ENCODE measurements around the gene CATSPERB.
"Not testable (repeated sequence)": the region's sequence is repeated elsewhere in the genome, so short reads cannot be mapped to it uniquely, and the experiment has no call there.

Gene CATSPERB

DNA sequence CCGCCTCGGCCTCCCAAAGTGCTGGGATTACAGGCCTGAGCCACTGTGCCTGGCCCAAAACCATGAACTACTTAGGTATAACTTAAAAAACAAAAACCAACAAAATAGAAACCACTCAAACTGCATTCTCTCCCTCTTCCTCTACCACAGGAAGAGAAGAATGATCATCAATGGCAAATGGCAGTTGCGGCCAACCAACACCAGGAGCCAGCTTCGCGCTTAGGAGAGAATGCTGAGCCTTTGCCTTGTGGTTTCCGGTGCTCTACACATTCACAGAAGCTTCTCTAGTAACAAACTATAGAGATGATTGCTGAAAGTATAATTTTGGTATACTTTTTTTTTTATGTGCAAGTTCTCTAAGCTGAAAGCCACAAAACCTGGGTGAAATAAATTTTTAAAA is 17.1 kb downstream of the CATSPERB start:
- Histone ChIP-seq H3K4me1 (ENCODE audit: control insufficient read depth, insufficient read depth, low read length) (no peaks in the 10 kb centered on the region), H3K27ac (ENCODE audit: insufficient read depth, low read depth, low read length, poor library complexity, severe bottlenecking) (no peak overlapping the region), H3K9me3 (ENCODE audit: control insufficient read depth, low read length) (no peaks in the 10 kb centered on the region), H3K36me3 (ENCODE audit: control insufficient read depth, insufficient read depth, low read length) (no peaks in the 10 kb centered on the region), H3K4me3 (ENCODE audit: insufficient read depth, low read depth, low read length) (no peak overlapping the region), H3K27me3 (ENCODE audit: control insufficient read depth, insufficient read depth, low read length, poor library complexity, severe bottlenecking) (no peaks in the 10 kb centered on the region)
- WGBS, 2 experiments = 69% methylated on average over 6 of the region's 6 CpGs

DNA sequence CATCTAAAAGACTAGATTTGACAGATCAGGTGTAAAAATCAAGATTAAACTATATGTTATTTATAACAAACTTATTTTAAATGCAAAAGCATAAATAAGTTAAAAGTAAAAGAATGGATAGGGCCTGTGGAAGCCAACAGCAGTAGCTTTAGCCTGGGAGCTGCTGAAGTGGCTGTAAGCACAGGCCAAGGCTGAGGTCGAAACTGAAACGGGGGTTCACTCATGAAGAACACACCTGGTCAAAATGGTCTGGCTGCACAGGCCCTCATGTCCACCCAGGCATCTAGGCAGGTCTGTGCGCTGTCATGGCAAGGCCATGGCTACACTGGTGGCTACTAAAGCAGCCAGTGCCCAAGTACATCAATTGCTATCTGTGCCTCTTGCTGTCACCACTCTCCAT is 23.1 kb downstream of the CATSPERB start:
- H3K9me3 ChIP-seq (ENCODE audit: control insufficient read depth, low read length) = no peaks in the 10 kb centered on the region
- H3K36me3 ChIP-seq (ENCODE audit: control insufficient read depth, insufficient read depth, low read length) = no peaks in the 10 kb centered on the region
- no peaks in the 10 kb centered on the region for H3K4me1 ChIP-seq (ENCODE audit: control insufficient read depth, insufficient read depth, low read length)
- 95 to 96% methylated on average over 3 of the region's 3 CpGs for WGBS, 2 experiments
- no peaks in the 10 kb centered on the region for H3K27me3 ChIP-seq (ENCODE audit: control insufficient read depth, insufficient read depth, low read length, poor library complexity, severe bottlenecking)
- H3K4me3 ChIP-seq (ENCODE audit: insufficient read depth, low read depth, low read length) = no peak overlapping the region
- no peak overlapping the region for H3K27ac ChIP-seq (ENCODE audit: insufficient read depth, low read depth, low read length, poor library complexity, severe bottlenecking)

GRCh38 chr14:91706996-91707395 is 24.9 kb downstream of the CATSPERB start:
- H3K4me1 ChIP-seq (ENCODE audit: control insufficient read depth, insufficient read depth, low read length) = no peaks in the 10 kb centered on the region
- H3K36me3 ChIP-seq (ENCODE audit: control insufficient read depth, insufficient read depth, low read length) = no peaks in the 10 kb centered on the region
- no peak overlapping the region for H3K4me3 ChIP-seq (ENCODE audit: insufficient read depth, low read depth, low read length)

GRCh38 chr14:91694643-91695042 is 37.2 kb downstream of the CATSPERB start:
- no peaks in the 10 kb centered on the region for H3K4me1 ChIP-seq (ENCODE audit: control insufficient read depth, insufficient read depth, low read length)
- WGBS, 2 experiments = 86 to 92% methylated on average over 2 of the region's 2 CpGs
- H3K27me3 ChIP-seq (ENCODE audit: control insufficient read depth, insufficient read depth, low read length, poor library complexity, severe bottlenecking) = no peaks in the 10 kb centered on the region

More at GRCh38 chr14:91706996-91707395, 24.9 kb downstream of the CATSPERB start:
- H3K9me3 ChIP-seq (ENCODE audit: control insufficient read depth, low read length) = no peaks in the 10 kb centered on the region
- H3K27ac ChIP-seq (ENCODE audit: insufficient read depth, low read depth, low read length, poor library complexity, severe bottlenecking) = no peak overlapping the region
- no peaks in the 10 kb centered on the region for H3K27me3 ChIP-seq (ENCODE audit: control insufficient read depth, insufficient read depth, low read length, poor library complexity, severe bottlenecking)

DNA sequence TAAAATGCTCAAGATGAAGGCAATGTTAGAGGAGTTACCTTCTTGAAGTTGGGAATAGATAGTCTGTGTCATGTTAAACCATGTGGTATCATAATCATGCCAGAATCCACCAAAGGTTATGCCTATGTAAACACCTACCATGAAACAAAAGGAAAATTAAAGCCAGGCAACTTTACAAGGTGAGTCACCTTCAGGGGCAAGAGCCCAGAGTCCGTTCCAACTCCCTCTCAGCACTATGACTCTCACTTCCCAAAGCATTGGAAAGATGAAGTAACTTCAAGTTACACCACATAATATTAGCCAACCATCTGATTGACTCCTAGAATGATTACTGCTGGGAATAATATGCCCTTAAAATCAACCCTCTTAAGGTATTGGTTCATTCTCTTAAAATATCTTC is 38.5 kb downstream of the CATSPERB start:
- Histone ChIP-seq H3K4me3 (ENCODE audit: insufficient read depth, low read depth, low read length) (no peak overlapping the region), H3K9me3 (ENCODE audit: control insufficient read depth, low read length) (no peaks in the 10 kb centered on the region), H3K27ac (ENCODE audit: insufficient read depth, low read depth, low read length, poor library complexity, severe bottlenecking) (no peak overlapping the region), H3K36me3 (ENCODE audit: control insufficient read depth, insufficient read depth, low read length) (no peaks in the 10 kb centered on the region), H3K4me1 (ENCODE audit: control insufficient read depth, insufficient read depth, low read length) (no peaks in the 10 kb centered on the region), H3K27me3 (ENCODE audit: control insufficient read depth, insufficient read depth, low read length, poor library complexity, severe bottlenecking) (no peaks in the 10 kb centered on the region)
- 86 to 88% methylated on average over 1 of the region's 1 CpG for WGBS, 2 experiments

More at GRCh38 chr14:91694643-91695042, 37.2 kb downstream of the CATSPERB start:
- Histone ChIP-seq H3K36me3 (ENCODE audit: control insufficient read depth, insufficient read depth, low read length) (no peaks in the 10 kb centered on the region), H3K9me3 (ENCODE audit: control insufficient read depth, low read length) (no peaks in the 10 kb centered on the region), H3K4me3 (ENCODE audit: insufficient read depth, low read depth, low read length) (no peak overlapping the region), H3K27ac (ENCODE audit: insufficient read depth, low read depth, low read length, poor library complexity, severe bottlenecking) (no peak overlapping the region)

DNA sequence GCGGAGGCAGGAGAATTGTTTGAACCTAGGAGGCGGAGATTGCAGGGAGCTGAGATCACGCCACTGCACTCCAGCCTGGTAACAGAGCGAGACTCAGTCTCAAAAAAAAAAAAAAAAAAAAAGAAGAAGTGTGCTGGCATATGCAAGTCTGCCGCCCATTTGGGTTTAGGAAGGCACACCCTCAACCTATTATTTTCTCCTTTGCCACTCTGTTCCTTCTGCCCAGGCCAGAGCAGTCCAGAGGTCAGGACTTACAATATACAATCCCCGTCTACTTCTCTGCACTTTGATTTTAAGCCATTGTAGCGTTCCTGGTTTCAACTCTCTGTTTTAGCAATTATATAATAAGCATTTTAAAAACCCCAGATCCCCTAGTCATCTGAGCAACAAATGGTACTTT is 39.8 kb downstream of the CATSPERB start:
- 93 to 94% methylated on average over 7 of the region's 7 CpGs for WGBS, 2 experiments
- Histone ChIP-seq H3K4me3 (ENCODE audit: insufficient read depth, low read depth, low read length) (no peak overlapping the region), H3K27ac (ENCODE audit: insufficient read depth, low read depth, low read length, poor library complexity, severe bottlenecking) (no peak overlapping the region), H3K36me3 (ENCODE audit: control insufficient read depth, insufficient read depth, low read length) (no peaks in the 10 kb centered on the region), H3K27me3 (ENCODE audit: control insufficient read depth, insufficient read depth, low read length, poor library complexity, severe bottlenecking) (no peaks in the 10 kb centered on the region), H3K4me1 (ENCODE audit: control insufficient read depth, insufficient read depth, low read length) (no peaks in the 10 kb centered on the region), H3K9me3 (ENCODE audit: control insufficient read depth, low read length) (no peaks in the 10 kb centered on the region)

- H3K36me3 ChIP-seq (ENCODE audit: control insufficient read depth, insufficient read depth, low read length) = no peaks in the 10 kb centered on the region
- WGBS, 2 experiments = no CpG with 5 or more reads among the region's 1 CpG
Observed at GRCh38 chr14:91689608-91690007, 42.3 kb downstream of the CATSPERB start.

GRCh38 chr14:91687436-91687835 is 44.5 kb downstream of the CATSPERB start:
- WGBS, 2 experiments = 85 to 87% methylated on average over 4 of the region's 4 CpGs
- H3K4me1 ChIP-seq (ENCODE audit: control insufficient read depth, insufficient read depth, low read length) = not testable (repeated sequence)

More at GRCh38 chr14:91689608-91690007, 42.3 kb downstream of the CATSPERB start:
- Histone ChIP-seq H3K9me3 (ENCODE audit: control insufficient read depth, low read length) (no peaks in the 10 kb centered on the region), H3K27me3 (ENCODE audit: control insufficient read depth, insufficient read depth, low read length, poor library complexity, severe bottlenecking) (no peaks in the 10 kb centered on the region), H3K4me3 (ENCODE audit: insufficient read depth, low read depth, low read length) (no peak overlapping the region), H3K4me1 (ENCODE audit: control insufficient read depth, insufficient read depth, low read length) (no peaks in the 10 kb centered on the region), H3K27ac (ENCODE audit: insufficient read depth, low read depth, low read length, poor library complexity, severe bottlenecking) (no peak overlapping the region)

DNA sequence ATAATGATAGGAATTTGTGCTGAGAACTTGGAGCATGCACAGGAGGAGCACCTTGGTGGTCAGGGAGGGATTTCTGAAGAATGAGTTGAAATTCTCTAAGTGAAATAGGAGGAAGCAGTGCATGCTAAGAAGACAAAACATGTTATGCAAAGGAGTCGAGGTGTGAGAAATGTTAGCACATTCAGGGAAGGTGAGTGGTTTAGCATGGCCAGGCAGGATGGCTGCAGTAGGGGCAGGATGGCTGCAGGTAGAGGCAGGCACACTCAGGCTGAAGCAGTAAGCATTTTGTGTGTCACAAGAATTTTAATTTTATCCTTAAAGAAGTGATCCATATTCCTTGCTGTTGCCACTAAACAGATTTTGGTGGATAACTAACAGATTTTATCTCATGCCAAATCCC is 46.3 kb downstream of the CATSPERB start:
- Histone ChIP-seq H3K4me1 (ENCODE audit: control insufficient read depth, insufficient read depth, low read length) (no peaks in the 10 kb centered on the region), H3K4me3 (ENCODE audit: insufficient read depth, low read depth, low read length) (no peak overlapping the region), H3K27ac (ENCODE audit: insufficient read depth, low read depth, low read length, poor library complexity, severe bottlenecking) (no peak overlapping the region), H3K9me3 (ENCODE audit: control insufficient read depth, low read length) (no peaks in the 10 kb centered on the region), H3K36me3 (ENCODE audit: control insufficient read depth, insufficient read depth, low read length) (no peaks in the 10 kb centered on the region), H3K27me3 (ENCODE audit: control insufficient read depth, insufficient read depth, low read length, poor library complexity, severe bottlenecking) (no peaks in the 10 kb centered on the region)
- 80 to 83% methylated on average over 1 of the region's 1 CpG for WGBS, 2 experiments

More at GRCh38 chr14:91687436-91687835, 44.5 kb downstream of the CATSPERB start:
- H3K27ac ChIP-seq (ENCODE audit: insufficient read depth, low read depth, low read length, poor library complexity, severe bottlenecking); H3K9me3 ChIP-seq (ENCODE audit: control insufficient read depth, low read length); H3K4me3 ChIP-seq (ENCODE audit: insufficient read depth, low read depth, low read length); H3K36me3 ChIP-seq (ENCODE audit: control insufficient read depth, insufficient read depth, low read length); H3K27me3 ChIP-seq (ENCODE audit: control insufficient read depth, insufficient read depth, low read length, poor library complexity, severe bottlenecking): not testable (repeated sequence)

- WGBS, 2 experiments = 92 to 94% methylated on average over 4 of the region's 4 CpGs
- no peaks in the 10 kb centered on the region for H3K4me1 ChIP-seq (ENCODE audit: control insufficient read depth, insufficient read depth, low read length)
Observed at GRCh38 chr14:91681893-91682563, 49.9 kb downstream of the CATSPERB start.

More at GRCh38 chr14:91681893-91682563, 49.9 kb downstream of the CATSPERB start:
- Histone ChIP-seq H3K9me3 (ENCODE audit: control insufficient read depth, low read length) (peaks cover 4% of the 10 kb centered on the region), H3K27me3 (ENCODE audit: control insufficient read depth, insufficient read depth, low read length, poor library complexity, severe bottlenecking) (no peaks in the 10 kb centered on the region), H3K4me3 (ENCODE audit: insufficient read depth, low read depth, low read length) (no peak overlapping the region), H3K27ac (ENCODE audit: insufficient read depth, low read depth, low read length, poor library complexity, severe bottlenecking) (no peak overlapping the region), H3K36me3 (ENCODE audit: control insufficient read depth, insufficient read depth, low read length) (no peaks in the 10 kb centered on the region)
